HG03378 (cell line): Measurements from ENCODE around the gene NPFFR2.
"Not testable (repeated sequence)": the region's sequence is repeated elsewhere in the genome, so short reads cannot be mapped to it uniquely, and the experiment has no call there.

ENCODE experiments used
- ATAC-seq: cut with Tn5 transposase; IDR thresholded peaks from one replicate; pipeline ENCODE4 v1.9.1; 2021; ENCODE audit warnings: mild to moderate bottlenecking, moderate library complexity; ENCODE audit not compliant: unreplicated experiment

Gene NPFFR2

DNA sequence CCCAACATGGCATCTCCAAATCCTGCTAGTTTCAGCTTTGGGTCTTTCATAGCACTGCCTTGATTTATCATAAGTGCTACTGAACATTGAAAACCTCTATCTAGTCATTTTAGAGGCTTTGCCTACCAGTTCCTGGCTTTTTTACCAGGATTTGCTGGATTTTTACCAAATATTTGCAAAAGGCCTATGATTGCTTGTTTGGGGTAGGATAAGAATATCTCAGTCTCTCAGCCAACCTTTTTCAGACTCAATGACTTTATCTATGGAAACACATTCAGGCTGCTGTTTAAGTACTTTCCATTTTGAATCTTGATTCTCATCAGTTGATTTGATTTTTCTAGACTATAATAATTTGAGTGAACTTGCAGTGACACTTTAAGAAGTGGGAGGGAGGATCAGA, 80.1 kb downstream of the NPFFR2 start:
- ATAC-seq = no peak

DNA sequence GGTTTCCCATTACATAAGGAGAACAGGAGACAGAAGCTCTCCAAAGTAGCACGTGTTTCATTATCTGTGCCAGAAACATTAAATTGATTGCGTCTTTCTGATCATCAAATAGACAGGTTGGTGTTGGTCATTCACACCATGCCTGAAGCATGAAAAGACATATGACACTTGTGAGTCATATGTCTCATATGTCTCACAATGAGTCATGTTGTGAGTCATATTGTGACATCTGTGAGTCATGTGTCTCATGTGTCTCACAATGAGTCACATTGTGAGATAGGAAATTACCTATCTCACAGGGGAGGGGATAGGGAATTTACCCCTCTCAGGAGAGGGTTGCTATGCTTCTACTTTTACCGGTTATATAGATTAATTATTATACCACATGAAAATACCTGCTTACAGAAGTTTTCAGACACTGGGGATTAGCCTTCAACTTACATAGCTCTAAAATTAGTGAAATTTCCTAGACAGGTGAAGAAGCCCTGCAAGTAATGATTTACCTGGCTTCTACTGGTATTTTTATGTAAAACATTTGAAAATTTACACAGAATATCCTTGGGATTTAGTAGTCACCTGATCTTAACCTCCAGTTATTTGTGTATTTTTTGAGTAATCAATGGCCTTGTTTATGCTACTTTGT, 80.8 kb downstream of the NPFFR2 start:
- ATAC-seq = peak; percentile 96

DNA sequence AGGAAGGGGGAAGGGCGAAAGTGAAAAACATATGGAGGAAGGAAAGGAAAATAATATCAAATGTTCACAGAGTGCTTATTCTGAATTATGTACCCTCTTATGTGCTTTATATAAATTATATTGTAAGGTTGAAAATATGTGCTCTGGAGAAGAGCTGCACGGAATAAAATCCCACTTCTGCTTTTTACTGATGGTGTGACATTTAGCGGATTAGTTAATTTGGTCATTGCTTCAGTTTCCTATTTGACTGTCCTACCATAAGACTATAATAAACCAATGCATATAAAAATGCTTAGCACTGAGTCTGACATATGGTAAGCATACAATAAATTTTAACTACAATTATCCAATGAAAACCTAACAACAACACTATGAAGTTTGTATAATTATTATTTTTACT, 86.2 kb downstream of the NPFFR2 start:
- peak; percentile 88 for ATAC-seq

DNA sequence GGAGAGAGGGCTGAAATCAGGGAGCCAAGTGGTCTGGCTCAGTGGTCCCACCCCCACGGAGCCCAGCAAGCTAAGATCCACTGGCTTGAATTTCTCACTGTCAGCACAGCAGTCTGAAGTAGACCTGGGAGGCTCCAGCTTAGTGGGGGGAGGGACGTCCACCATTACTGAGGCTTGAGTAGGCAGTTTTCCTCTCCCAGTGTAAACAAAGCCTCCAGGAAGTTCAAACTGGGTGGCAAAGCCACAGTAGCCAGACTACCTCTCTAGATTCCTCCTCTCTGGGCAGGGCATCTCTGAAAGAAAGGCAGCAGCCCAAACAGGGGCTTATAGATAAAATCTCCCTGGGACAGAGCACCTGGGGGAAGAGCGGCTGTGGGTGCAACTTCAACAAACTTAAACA, 88.1 kb downstream of the NPFFR2 start:
- no peak for ATAC-seq

DNA sequence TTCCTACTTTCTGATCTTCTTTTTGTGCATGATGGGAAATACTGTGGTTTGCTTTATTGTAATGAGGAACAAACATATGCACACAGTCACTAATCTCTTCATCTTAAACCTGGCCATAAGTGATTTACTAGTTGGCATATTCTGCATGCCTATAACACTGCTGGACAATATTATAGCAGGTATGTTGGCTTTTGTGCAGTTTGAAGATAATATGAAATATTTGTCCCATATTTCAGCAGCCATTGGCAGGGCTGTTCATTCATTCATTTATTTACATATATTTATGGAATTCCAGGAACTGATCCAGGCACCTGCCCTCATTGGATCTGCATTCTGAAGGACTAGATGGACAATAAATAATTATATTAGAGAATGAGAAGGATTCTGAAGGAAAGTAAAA, 96.9 kb downstream of the NPFFR2 start:
- no peak for ATAC-seq

DNA sequence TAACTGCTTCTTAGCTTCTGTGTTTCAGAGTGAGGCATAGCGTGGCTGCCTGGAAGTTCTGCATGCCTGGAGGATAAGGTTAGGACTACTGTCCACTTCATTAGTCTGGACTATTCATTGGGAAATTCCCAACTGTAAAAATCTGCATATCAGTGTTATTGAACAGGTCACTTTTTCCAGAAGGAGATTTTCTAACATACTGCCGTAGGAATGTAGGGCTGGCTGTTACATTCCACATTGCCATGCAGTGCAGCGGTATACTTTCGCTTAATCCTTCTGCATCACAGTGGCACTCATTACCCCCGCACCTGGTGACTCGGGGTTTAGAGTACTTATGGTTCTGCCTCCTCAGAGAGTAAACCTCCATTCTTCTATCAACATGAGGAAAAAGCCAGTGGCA, 104.6 kb downstream of the NPFFR2 start:
- ATAC-seq = no peak

DNA sequence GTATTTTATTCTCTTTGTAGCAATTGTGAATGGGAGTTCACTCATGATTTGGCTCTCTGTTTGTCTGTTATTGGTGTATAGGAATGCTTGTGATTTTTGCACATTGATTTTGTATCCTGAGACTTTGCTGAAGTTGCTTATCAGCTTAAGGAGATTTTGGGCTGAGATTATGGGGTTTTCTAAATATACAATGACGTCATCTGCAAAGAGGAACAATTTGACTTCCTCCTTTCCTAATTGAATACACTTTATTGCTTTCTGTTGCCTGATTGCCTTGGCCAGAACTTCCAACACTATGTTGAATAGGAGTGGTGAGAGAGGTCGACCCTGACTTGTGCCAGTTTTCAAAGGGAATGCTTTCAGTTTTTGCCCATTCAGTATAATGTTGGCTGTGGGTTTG, 108.2 kb downstream of the NPFFR2 start:
- ATAC-seq = not testable (repeated sequence)

DNA sequence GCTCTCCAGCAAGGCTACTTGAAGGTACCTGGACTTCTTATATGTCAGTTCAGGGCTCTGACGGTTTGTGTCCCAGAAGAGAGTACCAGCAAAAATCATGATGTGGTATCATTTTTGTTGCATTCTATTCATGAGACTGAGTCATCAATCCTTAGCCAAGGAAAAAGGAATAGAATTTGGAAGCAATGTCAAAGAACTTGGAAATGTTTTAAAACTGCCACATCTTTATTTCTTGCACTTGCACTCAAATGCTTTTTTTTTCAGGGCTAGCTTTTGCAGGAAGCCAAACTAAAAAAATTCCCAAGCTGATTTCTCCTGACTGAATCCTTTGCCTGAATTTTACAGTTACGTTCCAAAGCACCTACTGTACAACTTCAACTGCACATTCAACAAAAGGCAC, 112.4 kb downstream of the NPFFR2 start:
- ATAC-seq = no peak

DNA sequence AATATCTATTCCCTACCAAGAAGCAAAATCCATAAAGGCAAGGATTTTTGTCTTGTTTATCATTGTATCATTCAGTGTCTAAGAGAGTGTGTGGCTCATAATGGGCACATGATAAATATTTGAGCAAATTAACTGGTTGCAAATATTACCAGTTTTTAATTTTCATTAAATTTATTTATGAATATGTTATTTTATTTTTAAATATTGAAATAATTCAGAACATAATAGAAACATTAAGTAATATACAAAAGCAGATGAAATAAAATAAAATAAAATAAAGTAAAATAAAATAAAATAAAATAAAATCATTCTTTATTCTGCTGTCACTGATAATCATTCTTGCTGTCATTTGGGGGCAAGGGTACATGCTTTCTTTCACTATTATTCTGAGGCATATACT, 120.9 kb downstream of the NPFFR2 start:
- no peak for ATAC-seq

DNA sequence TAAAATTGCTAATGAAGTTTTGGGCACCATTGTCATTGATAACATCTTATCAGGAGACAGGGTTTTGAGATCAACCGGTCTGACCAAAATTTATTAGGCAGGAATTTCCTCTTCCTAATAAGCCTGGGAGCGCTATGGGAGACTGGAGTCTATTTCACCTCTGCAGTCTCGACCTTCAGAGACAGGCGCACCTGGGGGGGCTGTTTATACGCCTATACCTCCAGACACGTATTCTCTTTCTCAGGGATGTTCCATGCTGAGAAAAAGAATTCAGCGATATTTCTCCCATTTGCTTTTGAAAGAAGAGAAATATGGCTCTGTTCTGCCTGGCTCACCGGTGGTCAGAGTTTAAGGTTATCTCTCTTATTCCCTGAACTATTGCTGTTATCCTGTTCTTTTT, 121.8 kb downstream of the NPFFR2 start:
- not testable (repeated sequence) for ATAC-seq

DNA sequence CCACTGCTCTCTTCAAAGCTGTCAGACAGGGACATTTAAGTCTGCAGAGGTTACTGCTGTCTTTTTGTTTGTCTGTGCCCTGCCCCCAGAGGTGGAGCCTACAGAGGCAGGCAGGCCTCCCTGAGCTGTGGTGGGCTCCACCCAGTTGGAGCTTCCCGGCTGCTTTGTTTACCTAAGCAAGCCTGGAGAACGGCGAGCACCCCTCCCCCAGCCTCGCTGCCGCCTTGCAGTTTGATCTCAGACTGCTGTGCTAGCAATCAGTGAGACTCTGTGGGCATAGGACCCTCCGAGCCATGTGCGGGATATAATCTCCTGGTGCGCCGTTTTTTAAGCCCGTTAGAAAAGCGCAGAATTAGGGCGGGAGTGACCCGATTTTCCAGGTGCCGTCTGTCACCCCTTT, 137.5 kb downstream of the NPFFR2 start:
- not testable (repeated sequence) for ATAC-seq

DNA sequence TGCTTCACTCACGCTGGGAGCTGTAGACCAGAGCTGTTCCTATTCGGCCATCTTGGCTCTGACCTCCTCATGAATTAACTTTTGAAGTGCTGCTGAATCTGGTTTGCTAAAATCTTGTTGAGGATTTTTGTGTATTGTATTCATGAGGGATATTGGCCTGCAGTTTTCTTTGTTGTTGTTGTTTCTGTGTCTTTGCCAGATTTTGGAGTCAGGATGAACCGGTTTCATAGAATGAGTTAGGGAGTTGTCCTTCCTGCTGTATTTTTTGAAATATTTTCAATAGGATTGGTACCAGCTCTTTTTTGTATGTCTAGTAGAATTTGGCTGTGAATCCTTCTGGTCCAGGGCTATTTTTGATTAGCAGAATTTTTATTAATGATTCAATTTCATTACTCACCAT, 138.1 kb downstream of the NPFFR2 start:
- no peak for ATAC-seq

DNA sequence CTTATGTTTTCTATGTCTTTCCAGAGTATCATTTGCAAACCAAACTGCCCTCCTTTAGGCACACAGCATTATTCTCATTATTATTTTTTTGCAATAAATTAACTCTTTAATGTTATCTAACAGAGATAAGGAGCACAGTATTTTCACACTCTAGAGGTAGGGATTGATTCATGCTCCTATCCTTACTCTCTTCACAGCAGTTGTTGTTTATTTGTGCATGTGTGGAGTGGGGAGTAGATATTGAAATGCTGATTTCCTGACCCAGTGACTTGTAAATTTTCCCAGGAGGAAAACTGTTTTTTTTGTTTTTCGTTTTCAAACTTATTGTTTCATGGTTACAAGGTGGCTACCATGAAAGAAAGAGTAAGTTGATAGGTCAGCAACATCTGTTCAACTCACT, 140.0 kb downstream of the NPFFR2 start:
- ATAC-seq = no peak

DNA sequence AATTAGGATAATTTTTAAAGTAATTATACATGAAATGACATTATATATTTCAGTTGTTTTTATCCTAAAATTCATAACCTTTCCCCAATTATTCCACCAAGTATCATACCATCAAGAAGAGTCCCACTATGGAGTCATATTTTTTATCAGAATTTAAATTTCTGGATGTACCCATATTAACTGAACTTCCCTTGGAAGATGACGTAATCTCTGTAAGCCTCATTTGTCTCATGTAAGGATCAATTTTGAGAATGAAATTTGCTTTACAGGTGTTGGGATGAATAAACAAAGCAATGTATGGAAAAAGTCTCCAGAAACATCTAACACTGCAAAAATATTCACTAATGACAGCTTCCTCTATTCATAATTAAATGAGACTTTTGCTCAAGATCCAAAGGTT, 147.5 kb downstream of the NPFFR2 start:
- no peak for ATAC-seq

DNA sequence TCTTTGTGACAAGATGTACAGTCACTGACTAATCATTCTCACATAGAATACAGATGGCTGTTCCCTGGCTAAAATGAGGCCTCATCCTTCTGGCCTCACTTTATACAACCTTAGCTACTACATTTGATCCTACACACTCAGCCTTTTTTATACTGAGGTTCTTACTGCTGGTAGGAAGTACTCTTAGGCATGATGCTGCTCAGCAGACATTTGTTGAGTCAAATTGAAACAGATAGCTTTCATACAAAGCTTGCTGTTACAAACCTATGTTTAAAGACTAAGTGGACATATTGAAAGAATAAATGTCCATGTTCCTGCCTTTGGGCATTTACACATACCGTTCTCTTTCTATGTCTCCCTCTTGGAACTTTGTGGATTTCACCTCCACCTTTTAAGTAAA, 154.9 kb downstream of the NPFFR2 start:
- ATAC-seq = peak; percentile 93

DNA sequence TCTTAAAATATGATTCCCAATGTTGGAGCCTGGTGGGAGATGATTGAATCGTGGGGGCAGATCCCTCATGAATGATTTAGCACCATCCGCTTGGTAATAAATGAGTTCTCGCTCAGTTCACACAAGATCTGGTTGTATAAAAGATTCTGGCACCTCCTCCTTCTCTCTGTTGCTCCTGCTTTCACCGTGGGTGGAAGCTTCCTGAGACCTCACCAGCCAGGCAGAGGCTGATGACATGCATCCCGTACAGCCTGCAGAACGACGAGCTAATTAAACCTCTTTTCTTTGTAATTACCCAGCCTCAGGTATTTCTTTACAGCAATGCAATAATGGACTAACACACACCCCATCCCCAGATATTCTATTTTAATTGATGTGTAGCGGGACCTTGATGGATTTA, 162.2 kb downstream of the NPFFR2 start:
- no peak for ATAC-seq

DNA sequence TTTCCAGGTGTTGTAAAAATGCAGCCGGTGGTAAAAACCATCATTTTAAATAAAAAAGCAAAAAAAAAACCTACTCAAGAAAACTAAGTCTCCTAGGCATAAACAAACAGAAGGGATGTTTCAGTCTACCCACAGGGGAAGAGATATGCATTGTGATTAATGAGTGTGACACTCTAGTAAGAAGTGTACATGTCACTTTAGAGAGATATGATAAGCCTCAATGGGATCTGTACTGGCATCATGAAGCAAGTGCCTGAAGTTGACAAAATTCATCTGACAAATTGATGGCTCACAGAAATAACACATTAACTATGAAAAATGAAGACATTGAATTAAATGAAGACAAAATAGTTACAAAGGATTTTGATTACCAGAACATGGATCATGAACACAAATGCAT, 162.7 kb downstream of the NPFFR2 start:
- ATAC-seq = no peak
